Activated T-helper 2 cell treated with anti-CD3 and anti-CD28 coated beads, Interferon-gamma antibody, Interleukin-2, Interleukin-4, amounts not matched to agents 10 μg/mL and 5 μg/mL and 100 μg/mL, durations not matched to agents 14 hours and 24 hours and 36 hours (primary cell): ENCODE results near the gene ASIP. TPM values are rescaled to one million over a fixed set of nuclear protein-coding genes. Genes with fewer than 3 reads are reported as not detected.

ENCODE experiments used
- DNase-seq: peaks from one replicate; pipeline ENCODE4 v3.0.0; 2021; ENCODE audit warnings: low spot score
- H3K27ac Mint-ChIP-seq: one replicate; pipeline ENCODE4 v1.8.0; 2021; ENCODE audit warnings: mixed read lengths
- H3K27me3 Mint-ChIP-seq: one replicate; pipeline ENCODE4 v1.8.0; 2021; ENCODE audit warnings: low read depth, mixed read lengths
- H3K36me3 Mint-ChIP-seq: one replicate; pipeline ENCODE4 v1.8.0; 2021; ENCODE audit warnings: low read depth, mixed read lengths
- H3K4me1 Mint-ChIP-seq: one replicate; pipeline ENCODE4 v1.8.0; 2021; ENCODE audit warnings: low read depth, mixed read lengths
- H3K4me3 Mint-ChIP-seq: one replicate; pipeline ENCODE4 v1.8.0; 2021; ENCODE audit warnings: low read depth, mild to moderate bottlenecking, moderate library complexity, mixed read lengths
- H3K9me3 Mint-ChIP-seq: one replicate; pipeline ENCODE4 v1.8.0; 2021; ENCODE audit warnings: mixed read lengths
- intact Hi-C: fragments of 100-400 bp; cut with micrococcal nuclease; formaldehyde crosslinking; loops from one replicate; pipeline ENCODE4 v1.15.1; 2023
- total RNA-seq: library from RNA; stranded (reverse); gene quantifications from 2 replicates; pipeline ENCODE4 v1.2.3, GENCODE V29; 2022

The ASIP gene
- total RNA-seq, 1 donor from 2014 or later: not detected

GRCh38 chr20:34311118-34312023, 70.1 kb downstream of the ASIP start:
- H3K4me3 Mint-ChIP-seq: no peak overlapping the region
- H3K36me3 Mint-ChIP-seq: no peaks in the 10 kb centered on the region
- peaks cover 14% of the 10 kb centered on the region for H3K4me1 Mint-ChIP-seq

GRCh38 chr20:34312024-34312460, 70.8 kb downstream of the ASIP start:
- intact Hi-C loops: loop anchor here (1.0 to 10.0 kb wide), 6 partner anchors 123 to 453 kb away; partner anchors contain the start of genes DYNLRB1 and PIGU
- Mint-ChIP-seq H3K9me3 (no peaks in the 10 kb centered on the region), H3K4me3 (no peak overlapping the region), H3K27ac (no peak overlapping the region), H3K4me1 (peaks cover 14% of the 10 kb centered on the region), H3K27me3 (peaks cover 25% of the 10 kb centered on the region), H3K36me3 (no peaks in the 10 kb centered on the region)
- DNase-seq: no peak

More at GRCh38 chr20:34311118-34312023, 70.1 kb downstream of the ASIP start:
- DNase-seq: no peak
- Mint-ChIP-seq H3K27me3 (peaks cover 25% of the 10 kb centered on the region), H3K27ac (no peak overlapping the region), H3K9me3 (no peaks in the 10 kb centered on the region)
- intact Hi-C loops: loop anchor here (1.0 to 10.0 kb wide), 6 partner anchors 123 to 453 kb away; partner anchors contain the start of genes DYNLRB1 and PIGU

- H3K36me3 Mint-ChIP-seq: no peaks in the 10 kb centered on the region
- peaks cover 14% of the 10 kb centered on the region for H3K4me1 Mint-ChIP-seq
- no peak overlapping the region for H3K27ac Mint-ChIP-seq
- peaks cover 28% of the 10 kb centered on the region for H3K27me3 Mint-ChIP-seq
- H3K9me3 Mint-ChIP-seq: no peaks in the 10 kb centered on the region
- intact Hi-C loops: loop anchor here (1.0 to 10.0 kb wide), 6 partner anchors 122 to 452 kb away; partner anchors contain the start of genes DYNLRB1 and PIGU
- peak; percentile 80 for DNase-seq
- no peak overlapping the region for H3K4me3 Mint-ChIP-seq
Observed at GRCh38 chr20:34312544-34313217, 71.5 kb downstream of the ASIP start.

DNA sequence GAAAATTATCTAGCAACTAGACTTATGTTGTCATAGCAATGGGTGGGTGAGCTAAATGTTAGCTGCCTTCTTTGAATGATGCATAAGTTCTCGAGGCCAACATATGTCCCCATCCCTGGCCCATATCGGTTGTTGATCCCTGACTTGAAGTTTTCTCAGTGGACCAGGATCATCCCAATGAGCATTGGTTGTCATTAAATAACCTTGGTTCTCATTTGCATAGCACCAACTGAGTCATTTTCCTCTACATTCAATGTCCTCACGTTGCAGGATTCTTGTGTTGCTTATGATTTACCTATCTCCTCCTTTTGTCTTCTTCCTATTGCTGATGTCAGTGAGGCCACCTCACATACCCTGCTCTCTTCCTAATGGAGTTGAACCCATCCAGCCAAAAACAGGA, 74.0 kb downstream of the ASIP start:
- intact Hi-C loops: loop anchor here (10.0 kb wide), 3 partner anchors 120 to 450 kb away; no protein-coding TSS in a partner anchor
- no peak for DNase-seq
- Mint-ChIP-seq H3K4me1 (peaks cover 14% of the 10 kb centered on the region), H3K27ac (no peak overlapping the region), H3K4me3 (no peak overlapping the region), H3K36me3 (no peaks in the 10 kb centered on the region), H3K9me3 (no peaks in the 10 kb centered on the region), H3K27me3 (peaks cover 32% of the 10 kb centered on the region)

DNA sequence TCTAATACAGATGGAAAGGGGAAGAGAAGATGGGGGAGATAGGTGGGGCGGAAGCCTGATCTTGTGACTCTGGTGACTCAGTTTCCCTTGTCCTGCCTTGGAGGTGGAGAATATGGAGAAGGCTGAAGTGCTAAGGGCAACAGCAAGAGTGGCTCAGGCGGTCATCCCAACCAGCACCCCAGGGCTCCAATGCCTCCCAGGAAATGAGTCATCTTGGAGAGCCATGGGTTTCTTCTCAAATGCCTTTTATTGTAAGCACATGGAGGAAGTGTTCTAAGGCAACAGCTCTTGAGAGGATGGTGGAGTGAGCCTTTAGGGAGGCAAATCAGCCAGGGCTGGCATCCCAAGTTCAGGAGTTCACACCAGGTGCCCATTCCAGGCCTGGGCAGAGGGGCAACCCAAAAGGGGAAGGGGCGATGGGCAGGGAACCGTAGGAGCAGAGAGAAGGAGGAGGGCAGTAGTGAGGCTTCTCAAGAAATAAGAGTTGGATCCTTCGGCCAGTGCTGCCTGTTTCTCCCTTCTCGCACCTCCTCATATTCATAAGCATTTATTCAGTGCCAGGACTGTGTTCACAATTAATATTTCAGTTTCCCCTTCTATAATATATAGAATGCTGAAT, 75.1 kb downstream of the ASIP start:
- H3K27ac Mint-ChIP-seq: no peak overlapping the region
- DNase-seq: no peak
- peaks cover 31% of the 10 kb centered on the region for H3K27me3 Mint-ChIP-seq
- no peak overlapping the region for H3K4me3 Mint-ChIP-seq
- no peaks in the 10 kb centered on the region for H3K36me3 Mint-ChIP-seq
- H3K4me1 Mint-ChIP-seq: peaks cover 14% of the 10 kb centered on the region
- intact Hi-C loops: loop anchor here (10.0 kb wide), 3 partner anchors 118 to 448 kb away; no protein-coding TSS in a partner anchor
- H3K9me3 Mint-ChIP-seq: no peaks in the 10 kb centered on the region

Other genes starting within 250 kb of the ASIP start
- 149 and 153 TPM in 2 replicates for gene RALY, start 247.5 kb upstream of the ASIP start, total RNA-seq
- gene EIF2S2, start 129.2 kb upstream of the ASIP start, total RNA-seq: 96.0 and 97.6 TPM in 2 replicates
- 120 and 122 TPM in 2 replicates for gene AHCY, start 61.9 kb downstream of the ASIP start, total RNA-seq
- gene ITCH, start 121.8 kb downstream of the ASIP start, total RNA-seq: 52.5 and 53.0 TPM in 2 replicates